Measurements from ENCODE around the gene HLX. TPM values are rescaled to one million over a fixed set of nuclear protein-coding genes. Genes with fewer than 3 reads are reported as not detected.

HLX gene
- total RNA-seq, 1 donor from 2014 or later: 7.4 TPM

DNA sequence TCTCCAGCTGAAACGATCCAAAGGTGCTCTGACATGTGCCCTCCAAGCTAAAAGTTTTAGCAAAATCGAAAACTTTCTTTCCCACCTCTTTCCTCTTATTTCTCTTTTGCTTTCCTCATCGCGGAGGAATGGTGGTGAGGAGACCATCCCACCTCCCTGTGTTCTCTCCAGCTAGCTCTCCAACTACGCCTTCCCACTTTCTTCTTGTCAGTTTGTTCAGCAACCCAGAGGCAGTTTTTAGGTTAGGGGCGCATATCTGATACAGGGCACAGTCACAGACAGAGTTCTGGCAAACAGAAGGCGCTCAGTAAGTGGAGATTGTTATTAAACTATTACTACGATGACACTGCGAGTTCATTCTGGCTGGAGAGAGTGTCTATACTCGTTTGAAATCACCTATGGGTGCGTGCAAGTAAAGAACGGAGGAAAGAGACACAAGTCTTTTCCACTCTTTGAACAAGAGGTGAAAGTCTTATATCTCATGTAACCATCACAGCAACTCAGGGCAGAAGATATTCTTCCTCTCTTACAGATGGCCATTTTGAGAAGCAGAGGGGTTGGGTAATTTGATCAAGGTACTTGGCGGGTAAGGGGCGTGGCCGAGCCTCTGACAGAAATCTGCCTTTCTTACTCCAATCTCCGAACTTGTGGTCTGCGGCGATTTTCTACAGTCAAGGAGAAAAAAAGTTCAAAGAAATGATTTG lies 13.9 kb downstream of the HLX start:
- Histone ChIP-seq H3K9me3 (no peaks in the 10 kb centered on the region), H3K27ac (no peak overlapping the region), H3K4me1 (peaks cover 12% of the 10 kb centered on the region), H3K4me3 (peak overlapping the region in 1 of 2 donors; percentile 39), H3K27me3 (peaks cover 20% of the 10 kb centered on the region), H3K36me3 (no peaks in the 10 kb centered on the region)
- no peak for DNase-seq (ENCODE audit: extremely low spot score in 2 of 2)
- intact Hi-C loops (cut with DNase I): loop anchor here (5.0 kb wide), 1 partner anchor 156 kb away; no protein-coding TSS in a partner anchor
- TF ChIP-seq POLR2AphosphoS5 (IDR thresholded peaks at IDR 0.05; ENCODE audit: insufficient read depth in 1 of 2, low read depth in 1 of 2) (no peak), POLR2A (IDR thresholded peaks at IDR 0.05) (no peak)
- TF ChIP-seq, protein P1, sequence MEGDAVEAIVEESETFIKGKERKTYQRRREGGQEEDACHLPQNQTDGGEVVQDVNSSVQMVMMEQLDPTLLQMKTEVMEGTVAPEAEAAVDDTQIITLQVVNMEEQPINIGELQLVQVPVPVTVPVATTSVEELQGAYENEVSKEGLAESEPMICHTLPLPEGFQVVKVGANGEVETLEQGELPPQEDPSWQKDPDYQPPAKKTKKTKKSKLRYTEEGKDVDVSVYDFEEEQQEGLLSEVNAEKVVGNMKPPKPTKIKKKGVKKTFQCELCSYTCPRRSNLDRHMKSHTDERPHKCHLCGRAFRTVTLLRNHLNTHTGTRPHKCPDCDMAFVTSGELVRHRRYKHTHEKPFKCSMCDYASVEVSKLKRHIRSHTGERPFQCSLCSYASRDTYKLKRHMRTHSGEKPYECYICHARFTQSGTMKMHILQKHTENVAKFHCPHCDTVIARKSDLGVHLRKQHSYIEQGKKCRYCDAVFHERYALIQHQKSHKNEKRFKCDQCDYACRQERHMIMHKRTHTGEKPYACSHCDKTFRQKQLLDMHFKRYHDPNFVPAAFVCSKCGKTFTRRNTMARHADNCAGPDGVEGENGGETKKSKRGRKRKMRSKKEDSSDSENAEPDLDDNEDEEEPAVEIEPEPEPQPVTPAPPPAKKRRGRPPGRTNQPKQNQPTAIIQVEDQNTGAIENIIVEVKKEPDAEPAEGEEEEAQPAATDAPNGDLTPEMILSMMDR (IDR thresholded peaks at IDR 0.05): no peak

DNA sequence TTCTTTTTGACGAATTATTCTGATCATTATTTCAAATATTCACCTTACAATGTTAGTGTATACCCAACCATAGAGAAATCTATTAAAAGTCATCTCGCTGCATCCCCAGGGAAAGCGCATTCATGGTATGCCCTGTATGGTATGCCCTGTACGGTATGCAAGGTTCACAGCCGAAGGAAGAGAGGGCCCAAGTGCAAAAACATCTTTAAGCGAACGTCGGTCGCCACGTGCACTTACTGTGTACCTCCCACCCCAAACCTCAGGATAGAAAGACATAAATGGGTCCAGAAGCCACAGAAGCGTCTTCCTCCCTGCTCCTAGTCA lies 14.4 kb downstream of the HLX start:
- H3K27me3 ChIP-seq: peaks cover 20% of the 10 kb centered on the region
- peak overlapping the region; percentile 11 to 39 for H3K4me3 ChIP-seq
- no peak overlapping the region for H3K27ac ChIP-seq
- TF ChIP-seq, protein P1 (IDR thresholded peaks at IDR 0.05): no peak
- TF ChIP-seq POLR2A (IDR thresholded peaks at IDR 0.05) (no peak), POLR2AphosphoS5 (IDR thresholded peaks at IDR 0.05; ENCODE audit: insufficient read depth in 1 of 2, low read depth in 1 of 2) (no peak)
- peaks cover 12% of the 10 kb centered on the region for H3K4me1 ChIP-seq
- intact Hi-C loops (cut with DNase I): loop anchor here (5.0 kb wide), 1 partner anchor 156 kb away; no protein-coding TSS in a partner anchor
- H3K9me3 ChIP-seq: no peaks in the 10 kb centered on the region
- H3K36me3 ChIP-seq: no peaks in the 10 kb centered on the region
- no peak for DNase-seq (ENCODE audit: extremely low spot score in 2 of 2)

DNA sequence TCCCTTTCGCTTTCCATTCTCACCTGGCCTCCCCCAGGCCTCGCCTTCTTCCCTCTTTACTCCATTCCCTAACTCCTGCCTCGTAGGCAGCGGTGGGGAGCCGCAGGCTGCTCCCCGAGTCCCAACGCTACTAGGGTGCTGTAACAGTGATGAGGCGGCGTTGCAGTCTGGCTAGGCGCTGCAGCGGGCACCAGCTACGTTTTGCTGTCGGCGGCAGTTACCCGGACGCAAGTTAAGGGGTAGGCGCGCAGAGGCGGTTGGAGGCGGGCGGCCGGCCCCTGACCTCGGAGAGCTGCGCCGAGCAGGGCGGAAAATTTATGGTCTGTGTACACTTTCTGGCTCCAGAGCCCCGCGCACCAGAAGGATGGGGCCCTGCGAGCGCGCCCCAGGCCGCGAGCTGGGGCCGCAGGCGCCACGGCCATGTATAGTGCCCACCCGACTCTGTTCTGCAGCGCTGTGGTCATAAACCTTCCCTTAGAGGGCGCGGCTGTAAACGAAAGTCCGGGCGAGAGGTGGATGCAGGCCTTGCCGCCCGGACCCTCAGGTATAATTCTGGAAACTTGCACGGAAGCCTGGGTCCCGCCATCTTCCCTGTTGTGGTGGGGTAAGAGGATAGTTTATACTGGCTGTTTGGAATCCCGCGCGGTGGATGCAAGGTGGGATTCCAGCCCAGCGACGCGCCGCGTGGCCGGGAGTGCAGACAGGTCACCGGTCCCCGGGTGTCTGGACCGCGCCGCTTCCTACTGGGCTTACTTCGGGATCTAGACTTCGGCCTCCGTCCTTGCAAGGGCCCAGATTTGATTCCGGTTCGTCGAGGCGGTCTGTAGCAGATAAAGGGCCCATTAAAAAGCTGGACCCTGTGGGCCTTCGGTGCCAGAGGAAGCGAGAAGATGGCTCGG lies 15.0 kb downstream of the HLX start:
- intact Hi-C loops (cut with DNase I): loop anchor here (5.0 kb wide), 1 partner anchor 157 kb away; no protein-coding TSS in a partner anchor
- no peaks in the 10 kb centered on the region for H3K36me3 ChIP-seq
- peak in 1 of 2 donors; percentile 80 for DNase-seq (ENCODE audit: extremely low spot score in 2 of 2)
- no peak for TF ChIP-seq POLR2A (IDR thresholded peaks at IDR 0.05)
- no peak for TF ChIP-seq POLR2AphosphoS5 (IDR thresholded peaks at IDR 0.05; ENCODE audit: insufficient read depth in 1 of 2, low read depth in 1 of 2)
- TF ChIP-seq, protein P1 (IDR thresholded peaks at IDR 0.05): no peak
- no peak overlapping the region for H3K27ac ChIP-seq
- H3K27me3 ChIP-seq: peaks cover 20% of the 10 kb centered on the region
- H3K9me3 ChIP-seq: no peaks in the 10 kb centered on the region
- H3K4me1 ChIP-seq: peaks cover 12% of the 10 kb centered on the region
- peak overlapping the region; percentile 11 to 39 for H3K4me3 ChIP-seq

DNA sequence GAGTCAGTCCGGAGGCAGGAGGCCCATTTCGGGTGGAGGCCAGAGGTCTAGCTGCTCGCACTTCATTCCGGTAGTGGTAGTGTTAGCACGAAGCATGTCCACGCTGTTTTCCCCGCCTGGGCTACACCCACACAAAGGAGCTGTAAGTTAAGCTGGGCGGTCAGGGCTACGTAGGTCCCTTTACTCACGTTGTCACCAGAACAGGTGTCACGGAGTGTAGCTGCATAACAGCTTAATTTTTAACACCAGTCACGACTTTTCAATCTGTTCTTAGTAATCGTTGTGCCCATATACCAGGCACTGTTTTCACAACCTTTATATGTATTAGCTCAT lies 15.6 kb downstream of the HLX start:
- no peak overlapping the region for H3K27ac ChIP-seq
- DNase-seq (ENCODE audit: extremely low spot score in 2 of 2): peak in 1 of 2 donors; percentile 82
- peaks cover 20% of the 10 kb centered on the region for H3K27me3 ChIP-seq
- peaks cover 12% of the 10 kb centered on the region for H3K4me1 ChIP-seq
- intact Hi-C loops (cut with DNase I): loop anchor here (5.0 kb wide), 1 partner anchor 158 kb away; no protein-coding TSS in a partner anchor
- no peaks in the 10 kb centered on the region for H3K36me3 ChIP-seq
- no peaks in the 10 kb centered on the region for H3K9me3 ChIP-seq
- TF ChIP-seq POLR2A (IDR thresholded peaks at IDR 0.05) (no peak), POLR2AphosphoS5 (IDR thresholded peaks at IDR 0.05; ENCODE audit: insufficient read depth in 1 of 2, low read depth in 1 of 2) (no peak)
- TF ChIP-seq, protein P1 (IDR thresholded peaks at IDR 0.05): no peak
- H3K4me3 ChIP-seq: peak overlapping the region in 1 of 2 donors; percentile 39

Measured in vagina (tissue), 2 donors.